HepG2 (cell line): ENCODE measurements around the gene POLR2H. TPM values are rescaled to one million over a fixed set of nuclear protein-coding genes. Genes with fewer than 3 reads are reported as not detected.

Experiments
- ATAC-seq: fragments of 200-7000 bp; cut with Tn5 transposase; 3 replicates; pipeline ENCODE4 v1.9.1; 2020; ENCODE audit warnings: mild to moderate bottlenecking, moderate library complexity
- BruUV-seq: library from RNA; stranded (reverse); fragments of 400-500 nt; replicated peaks from 2 replicates; lab custom pipeline; 2021; lab: Mats Ljungman, UMichigan
- CTCF ChIA-PET: fragments of 300-600 bp; formaldehyde crosslinking; extraction: SDS; loops from one replicate; lab custom pipeline; 2021; ENCODE audit warnings: low total read pairs, inconsistent platforms, low intra/inter-chr PET ratio; lab: Yijun Ruan, JAX
- POLR2A ChIA-PET: fragments of 350-600 bp; sonication (Branson Sonifier 250); formaldehyde crosslinking; loops from one replicate; lab custom pipeline; 2020; ENCODE audit warnings: antibody characterized with exemption, inconsistent platforms; lab: Yijun Ruan, JAX
- DNase-seq: peaks from one replicate; pipeline ENCODE4 v3.0.0-alpha.2; 2015; ENCODE audit warnings: low spot score
- FAIRE-seq: peaks from 3 replicates; lab custom pipeline; 2011; peaks lifted over from hg19 to GRCh38; lab: Jason Lieb, UNC
- H2AFZ ChIP-seq: one replicate; pipeline ENCODE4 v1.6.1; 2011; ENCODE audit warnings: low read length, inconsistent platforms
- H3K27ac ChIP-seq: fragments of 300-600 bp; 3 replicates; pipeline ENCODE4 v1.8.0; 2011; ENCODE audit warnings: mixed run types, mild to moderate bottlenecking, mixed read lengths, low read length, inconsistent platforms; ENCODE audit not compliant: insufficient read depth; ENCODE audit errors: extremely low read length
- H3K27me3 ChIP-seq, 2 experiments: fragments of 200-600 bp in 1 of 2; 2 replicates in 1 of 2; 3 replicates in 1 of 2; pipeline versions ENCODE4 v1.6.0 to v1.8.0; 2011; ENCODE audit warnings: low read length in 2 of 2, mild to moderate bottlenecking in 2 of 2, moderate library complexity in 2 of 2, inconsistent platforms in 1 of 2; ENCODE audit not compliant: insufficient read depth in 2 of 2, control insufficient read depth in 1 of 2
- H3K36me3 ChIP-seq, 2 experiments: fragments of 200-600 bp in 1 of 2; replicated peaks in 1 of 2; 2 replicates in 1 of 2; 3 replicates in 1 of 2; pipeline versions ENCODE4 v1.5.1 to v1.8.0; 2011; ENCODE audit warnings: low read length in 2 of 2, inconsistent platforms in 1 of 2; ENCODE audit not compliant: insufficient read depth in 2 of 2, control insufficient read depth in 1 of 2
- H3K4me1 ChIP-seq: 2 replicates; pipeline ENCODE4 v1.5.1; 2012; ENCODE audit warnings: low read length, inconsistent platforms; ENCODE audit not compliant: insufficient read depth
- H3K4me2 ChIP-seq: 2 replicates; pipeline ENCODE4 v1.6.0; 2011; ENCODE audit warnings: low read depth, low read length, inconsistent platforms
- H3K4me3 ChIP-seq, 3 experiments: fragments of 200-600 bp in 1 of 3; sonication (generic), shearing (Covaris generic) in 1 of 3; replicated peaks in 1 of 3; 2 replicates each; pipeline ENCODE4 v1.5.1; 2011 to 2016; ENCODE audit warnings: low read length in 3 of 3, inconsistent platforms in 2 of 3, low read depth in 2 of 3, mild to moderate bottlenecking in 2 of 3, control low read depth in 1 of 3, mixed read lengths in 1 of 3; ENCODE audit not compliant: insufficient read depth in 1 of 3
- H3K79me2 ChIP-seq: one replicate; pipeline ENCODE4 v1.6.1; 2011; ENCODE audit warnings: low read length, inconsistent platforms; ENCODE audit not compliant: insufficient read depth
- H3K9ac ChIP-seq: 2 replicates; pipeline ENCODE4 v1.6.0; 2011; ENCODE audit warnings: mild to moderate bottlenecking, low read depth, low read length, inconsistent platforms; ENCODE audit not compliant: insufficient read depth
- H3K9me3 ChIP-seq: 2 replicates; pipeline ENCODE4 v1.5.1; 2012; ENCODE audit warnings: mild to moderate bottlenecking, low read length
- H4K20me1 ChIP-seq: 2 replicates; pipeline ENCODE4 v1.6.0; 2011; ENCODE audit warnings: inconsistent platforms, mild to moderate bottlenecking, low read length, moderate library complexity; ENCODE audit not compliant: insufficient read depth
- AKAP8 ChIP-seq: sonication (generic); formaldehyde crosslinking; IDR thresholded peaks from 2 replicates; pipeline ENCODE4 v1.5.1; 2020; ENCODE audit warnings: mild to moderate bottlenecking, missing genetic modification reagents
- CSRNP2 ChIP-seq: sonication (generic); formaldehyde crosslinking; conservative IDR thresholded peaks from 2 replicates; pipeline ENCODE4 v1.8.0; 2022; ENCODE audit warnings: low read depth, missing genetic modification reagents
- HNF1A ChIP-seq, 2 experiments: sonication (generic) in 1 of 2; formaldehyde crosslinking in 1 of 2; IDR thresholded peaks; 2 replicates each; pipeline versions ENCODE4 v1.4.0 to v1.6.1; 2016 to 2020; ENCODE audit warnings: borderline replicate concordance in 1 of 2, low read depth in 1 of 2, mild to moderate bottlenecking in 1 of 2, missing genetic modification reagents in 1 of 2
- IKZF5 ChIP-seq: IDR thresholded peaks from 2 replicates; pipeline ENCODE4 v1.6.1; 2018; ENCODE audit warnings: missing genetic modification reagents, mild to moderate bottlenecking, missing compliant biosample characterization
- JUNB ChIP-seq: sonication (generic); formaldehyde crosslinking; IDR thresholded peaks from 2 replicates; pipeline ENCODE4 v1.8.0; 2022; ENCODE audit warnings: missing genetic modification reagents, mild to moderate bottlenecking, borderline replicate concordance
- MXI1 ChIP-seq: IDR thresholded peaks from 3 replicates; pipeline ENCODE4 v1.6.1; 2012; ENCODE audit warnings: low read depth, low read length, inconsistent platforms, borderline replicate concordance
- NFE2 ChIP-seq: sonication (generic); formaldehyde crosslinking; IDR thresholded peaks from 2 replicates; pipeline ENCODE4 v1.4.0; 2020; ENCODE audit warnings: missing genetic modification reagents
- NR2C2 ChIP-seq: sonication (generic); formaldehyde crosslinking; IDR thresholded peaks from 2 replicates; pipeline ENCODE4 v1.4.0; 2020; ENCODE audit warnings: missing genetic modification reagents, mild to moderate bottlenecking, moderate library complexity, borderline replicate concordance
- PTBP1 ChIP-seq: fragments of 200-400 bp; formaldehyde crosslinking; IDR thresholded peaks from 2 replicates; pipeline ENCODE4 v1.6.1; 2018; ENCODE audit warnings: low read length, low read depth; ENCODE audit not compliant: poor library complexity, severe bottlenecking
- SATB2 ChIP-seq: sonication (generic); formaldehyde crosslinking; IDR thresholded peaks from 2 replicates; pipeline ENCODE4 v1.5.0; 2020; ENCODE audit warnings: missing genetic modification reagents
- SIX1 ChIP-seq: sonication (generic); formaldehyde crosslinking; IDR thresholded peaks from 2 replicates; pipeline ENCODE4 v1.4.0; 2020; ENCODE audit warnings: missing genetic modification reagents, borderline replicate concordance
- ZNF17 ChIP-seq: sonication (generic); formaldehyde crosslinking; IDR thresholded peaks from 2 replicates; pipeline ENCODE4 v1.5.0; 2020; ENCODE audit warnings: mild to moderate bottlenecking, missing genetic modification reagents
- ZNF234 ChIP-seq: sonication (generic); formaldehyde crosslinking; conservative IDR thresholded peaks from 2 replicates; pipeline ENCODE4 v1.5.1; 2020; ENCODE audit warnings: mild to moderate bottlenecking, missing genetic modification reagents
- ZNF501 ChIP-seq: sonication (generic); formaldehyde crosslinking; IDR thresholded peaks from 2 replicates; pipeline ENCODE4 v1.5.1; 2020; ENCODE audit warnings: mild to moderate bottlenecking, moderate library complexity, missing genetic modification reagents
- ZNF841 ChIP-seq: sonication (generic); formaldehyde crosslinking; IDR thresholded peaks from 2 replicates; pipeline ENCODE4 v1.8.1; 2023; ENCODE audit warnings: missing genetic modification reagents, borderline replicate concordance
- WGBS: methylation state at CpG from one replicate; pipeline ENCODE4 v1.1.6; 2017; ENCODE audit warnings: low lambda C conversion rate; 5-methylcytosine and 5-hydroxymethylcytosine counted together
- in situ Hi-C: cut with HindIII; loops from 2 replicates; pipeline ENCODE4 v1.10.0; 2017; ENCODE audit warnings: low pct_unique_long_range_greater_than_20kb; ENCODE audit not compliant: extremely low pct_ligation_motif_present
- intact Hi-C: fragments of 100-400 bp; cut with micrococcal nuclease; formaldehyde crosslinking; loops from one replicate; pipeline ENCODE4 v1.10.0; 2022; ENCODE audit not compliant: unreplicated experiment
- polyA plus RNA-seq, 8 experiments: library from polyadenylated mRNA; depleted of rRNA in 3 of 8; stranded (reverse) in 7 of 8; unstranded in 1 of 8; fragments of >200 nt; fragmentation: Illumina TruSeq in 4 of 8; extraction: Trizol in 4 of 8; gene quantifications; 2 replicates each; pipeline versions ENCODE4 v1.2.1 to v1.2.3, GENCODE V29; 2011 to 2016; ENCODE audit warnings: low read depth in 4 of 8, missing spikeins in 1 of 8, mixed read lengths in 1 of 8; ENCODE audit not compliant: insufficient read depth in 1 of 8
- total RNA-seq, 5 experiments: library from RNA; depleted of rRNA; stranded (reverse); fragments of >200 nt; fragmentation: Illumina TruSeq; extraction: Trizol; gene quantifications; 2 replicates each; pipeline ENCODE4 v1.2.3, GENCODE V29; 2016; ENCODE audit warnings: low read depth in 1 of 5

Gene POLR2H
- total and polyA plus RNA-seq, 2 of the 13 experiments (the other 11 are each of a cell fraction or from before 2014, with no cell fraction given): 118 to 194 TPM

- BruUV-seq: no TSS peak
- Histone ChIP-seq H3K9me3 (no peaks in the 10 kb centered on the region), H3K4me3 (no peak overlapping the region), H3K79me2 (no peaks in the 10 kb centered on the region), H3K4me2 (no peak overlapping the region), H4K20me1 (no peaks in the 10 kb centered on the region), H3K4me1 (no peaks in the 10 kb centered on the region), H3K36me3 (peaks cover 12 to 35% of the 10 kb centered on the region in 2 experiments; a peak in 4 of 5 replicates), H3K9ac (no peak overlapping the region), H3K27me3 (no peaks in the 10 kb centered on the region), H3K27ac (no peak overlapping the region), H2AFZ (no peak overlapping the region)
- ATAC-seq: no peak
- in situ Hi-C loops: no loop called here
- FAIRE-seq: no peak
- no peak for DNase-seq
- POLR2A ChIA-PET: no interaction called here
- intact Hi-C loops: no loop called here
- CTCF ChIA-PET: no interaction called here
- WGBS: 100% methylated on average over 4 of the region's 12 CpGs
- no peak for TF ChIP-seq ZNF17 (CRISPR knock-in tag)
- TF ChIP-seq SIX1 (CRISPR knock-in tag): no peak
- no peak for TF ChIP-seq ZNF501
- no peak for TF ChIP-seq HNF1A (IDR thresholded peaks at IDR 0.05; ENCODE audit: low read depth)
- TF ChIP-seq HNF1A (CRISPR knock-in tag; IDR thresholded peaks at IDR 0.05; ENCODE audit: borderline replicate concordance): no peak
- TF ChIP-seq MXI1: no peak
- no peak for TF ChIP-seq SATB2 (CRISPR knock-in tag)
- no peak for TF ChIP-seq CSRNP2
- no peak for TF ChIP-seq NFE2 (CRISPR knock-in tag)
- no peak for TF ChIP-seq NR2C2 (CRISPR knock-in tag)
- TF ChIP-seq ZNF234 (CRISPR knock-in tag): no peak
- no peak for TF ChIP-seq JUNB (CRISPR knock-in tag)
- no peak for TF ChIP-seq IKZF5 (CRISPR knock-in tag)
- no peak for TF ChIP-seq ZNF841 (CRISPR knock-in tag)
- TF ChIP-seq AKAP8 (CRISPR knock-in tag): no peak
- no peak for TF ChIP-seq PTBP1
Observed at GRCh38 chr3:184387174-184387714, 25.7 kb downstream of the POLR2H start.
